Measurements from ENCODE around the gene ACSL6.
"Not testable (repeated sequence)": the region's sequence is repeated elsewhere in the genome, so short reads cannot be mapped to it uniquely, and the experiment has no call there.

The ACSL6 gene

GRCh38 chr5:131950706-131951105 lies 60.8 kb downstream of the ACSL6 start:
- DNase-seq (ENCODE audit: extremely low read depth in 1 of 2, low read depth in 1 of 2), result no peak

DNA sequence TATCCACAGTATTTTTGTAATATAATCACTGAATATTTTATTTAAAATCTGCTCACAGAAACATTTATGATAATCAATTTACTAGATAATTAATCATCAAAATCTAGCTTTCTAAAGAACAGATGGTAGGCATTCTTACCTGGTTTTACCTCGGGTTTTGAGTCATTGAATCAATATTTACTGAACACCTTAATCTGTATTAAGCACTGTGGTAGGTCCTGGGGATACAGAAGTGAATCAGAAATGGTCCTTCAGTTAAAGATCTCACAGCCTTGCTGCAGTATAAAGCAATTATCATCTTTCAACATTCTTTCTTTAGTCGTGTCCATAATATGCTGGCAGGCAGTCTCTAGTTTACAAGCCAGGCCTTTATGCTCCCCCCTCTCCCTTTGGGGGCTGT lies 64.0 kb downstream of the ACSL6 start:
- DNase-seq (ENCODE audit: extremely low read depth in 1 of 2, low read depth in 1 of 2), result no peak

DNA sequence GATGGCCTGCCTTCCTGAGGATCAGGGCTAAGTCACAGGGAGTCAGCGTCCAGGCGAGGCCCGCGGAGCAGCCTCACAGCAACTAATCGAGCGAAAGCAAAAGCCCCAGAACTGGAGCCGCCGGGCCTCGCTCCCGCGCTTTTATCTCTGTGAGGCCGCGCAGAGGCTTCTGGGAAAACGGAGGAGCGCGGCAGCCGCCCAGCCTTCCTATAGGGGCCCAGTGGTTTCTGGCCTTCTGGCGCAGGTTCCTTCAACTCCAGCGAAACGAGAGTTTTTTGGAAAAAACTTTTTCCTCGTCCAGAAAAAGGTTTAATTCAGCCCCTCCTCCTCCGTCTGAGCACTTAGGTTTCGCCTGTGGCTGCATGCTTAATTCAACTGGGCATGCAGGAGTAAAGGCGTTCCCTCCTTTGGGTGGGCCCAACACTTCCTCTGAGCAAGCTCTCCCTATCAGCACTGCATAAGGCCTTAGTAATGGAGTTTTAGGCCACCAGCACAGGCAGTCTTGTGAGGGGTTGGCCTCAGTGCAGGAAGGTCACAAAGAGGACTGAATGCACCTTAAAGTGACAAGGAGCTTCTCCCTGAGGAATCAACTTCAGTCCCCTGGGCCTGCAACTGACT lies 65.8 kb downstream of the ACSL6 start, which contains the start of gene MEIKIN:
Gene MEIKIN (minus strand): TSS at position 113 of the 618 bp plus-strand sequence. CDS start 158 bp downstream, outside the sequence.
- no peak for DNase-seq (ENCODE audit: extremely low read depth in 1 of 2, low read depth in 1 of 2)

- no peak for DNase-seq (ENCODE audit: extremely low read depth in 1 of 2, low read depth in 1 of 2)
Observed at GRCh38 chr5:131944702-131945550, 66.5 kb downstream of the ACSL6 start.

- no peak for DNase-seq (ENCODE audit: extremely low read depth in 1 of 2, low read depth in 1 of 2)
Observed at GRCh38 chr5:131943916-131944315, 67.5 kb downstream of the ACSL6 start.

DNA sequence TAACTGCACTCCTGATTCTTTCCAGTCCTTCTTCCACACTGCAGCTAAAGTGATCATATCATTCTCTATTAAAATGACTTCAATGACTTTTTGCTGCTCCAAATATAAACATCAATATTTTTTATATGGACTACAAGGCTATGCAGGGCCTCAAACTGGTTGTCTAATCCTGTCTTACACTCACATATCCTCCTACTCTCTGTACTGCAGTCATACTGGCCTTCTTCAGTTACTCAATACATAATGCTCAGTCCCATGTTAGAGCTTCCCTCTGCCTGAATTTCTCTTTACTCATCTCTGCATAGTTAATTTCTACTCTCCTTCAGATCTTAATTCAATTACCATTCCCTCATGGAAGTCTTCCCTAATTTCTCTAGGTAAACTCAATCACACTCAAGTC lies 69.4 kb downstream of the ACSL6 start:
- DNase-seq (ENCODE audit: extremely low read depth in 1 of 2, low read depth in 1 of 2), result no peak

DNA sequence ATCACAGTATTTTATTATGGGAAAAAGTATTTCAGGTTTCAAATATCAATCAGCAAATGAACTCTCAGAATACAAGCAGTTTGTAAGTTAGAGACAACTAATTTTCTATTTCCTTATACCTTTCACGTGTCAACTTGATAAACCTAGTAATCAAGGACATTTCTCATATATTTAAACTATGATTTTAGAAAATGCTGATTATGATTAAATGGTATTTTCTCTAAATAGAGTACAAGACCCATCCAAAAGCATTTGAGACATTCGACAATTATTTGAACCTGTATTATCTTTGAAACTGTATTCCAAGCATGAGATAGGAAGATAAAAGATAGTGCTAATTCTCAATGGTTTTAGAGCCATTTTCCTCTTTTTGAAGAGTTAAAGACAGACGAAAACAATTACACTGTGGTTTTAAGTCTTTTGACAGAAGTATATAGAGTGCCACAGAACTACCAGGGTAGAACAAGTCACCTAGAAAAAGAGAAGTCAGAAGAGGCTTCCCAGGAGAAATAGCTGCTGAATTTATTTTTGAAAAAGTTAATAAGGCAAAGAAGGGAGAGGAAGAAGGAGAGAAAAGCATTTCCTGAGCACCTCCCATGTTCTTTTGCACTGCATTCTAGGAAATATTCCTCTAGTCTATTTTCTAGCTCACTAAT lies 71.6 kb downstream of the ACSL6 start:
- DNase-seq (ENCODE audit: extremely low read depth in 1 of 2, low read depth in 1 of 2), result no peak

GRCh38 chr5:131932235-131932634 lies 79.2 kb downstream of the ACSL6 start:
- no peak for DNase-seq (ENCODE audit: extremely low read depth in 1 of 2, low read depth in 1 of 2)

GRCh38 chr5:131928957-131929356 lies 82.5 kb downstream of the ACSL6 start:
- no peak for DNase-seq (ENCODE audit: extremely low read depth in 1 of 2, low read depth in 1 of 2)

- DNase-seq (ENCODE audit: extremely low read depth in 1 of 2, low read depth in 1 of 2), result no peak
Observed at GRCh38 chr5:131926168-131926567, 85.3 kb downstream of the ACSL6 start.

GRCh38 chr5:131916481-131916880 lies 95.0 kb downstream of the ACSL6 start:
- DNase-seq (ENCODE audit: extremely low read depth in 1 of 2, low read depth in 1 of 2), result no peak

- DNase-seq (ENCODE audit: extremely low read depth in 1 of 2, low read depth in 1 of 2), result no peak
Observed at GRCh38 chr5:131914472-131914871, 97.0 kb downstream of the ACSL6 start.

DNA sequence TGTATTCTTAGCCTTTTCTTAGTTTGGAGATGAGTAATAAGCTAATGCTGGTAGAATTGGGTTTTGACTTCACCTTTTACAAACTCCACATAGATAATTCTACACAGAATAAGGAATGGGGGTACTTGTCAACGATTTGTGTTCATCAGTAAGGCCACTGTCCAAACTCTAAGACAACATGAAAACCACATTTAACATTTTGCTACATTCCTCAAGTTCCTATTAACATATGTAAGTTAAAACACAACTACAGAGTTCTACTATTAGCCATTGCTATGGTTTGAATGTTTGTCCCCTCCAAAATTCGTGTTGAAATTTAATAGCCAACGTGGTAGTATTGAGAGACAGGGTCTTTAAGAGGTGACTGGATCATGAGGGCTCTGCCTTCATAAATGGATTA lies 97.9 kb downstream of the ACSL6 start:
- no peak for DNase-seq (ENCODE audit: extremely low read depth in 1 of 2, low read depth in 1 of 2)

GRCh38 chr5:131906668-131907067 lies 104.8 kb downstream of the ACSL6 start:
- DNase-seq (ENCODE audit: extremely low read depth in 1 of 2, low read depth in 1 of 2), result no peak

GRCh38 chr5:131902266-131902665 lies 109.2 kb downstream of the ACSL6 start:
- not testable (repeated sequence) for DNase-seq (ENCODE audit: extremely low read depth in 1 of 2, low read depth in 1 of 2)

Measured in activated CD8-positive, alpha-beta memory T cell treated with anti-CD3 and anti-CD28 coated beads for 1 hour (primary cell).